ENCODE data around the gene C9orf43.

The C9orf43 gene

GRCh38 chr9:113468716-113469448 is 58.3 kb downstream of the C9orf43 start:
- DNase-seq = no peak

GRCh38 chr9:113471143-113471542 is 60.6 kb downstream of the C9orf43 start:
- no peak for DNase-seq

DNA sequence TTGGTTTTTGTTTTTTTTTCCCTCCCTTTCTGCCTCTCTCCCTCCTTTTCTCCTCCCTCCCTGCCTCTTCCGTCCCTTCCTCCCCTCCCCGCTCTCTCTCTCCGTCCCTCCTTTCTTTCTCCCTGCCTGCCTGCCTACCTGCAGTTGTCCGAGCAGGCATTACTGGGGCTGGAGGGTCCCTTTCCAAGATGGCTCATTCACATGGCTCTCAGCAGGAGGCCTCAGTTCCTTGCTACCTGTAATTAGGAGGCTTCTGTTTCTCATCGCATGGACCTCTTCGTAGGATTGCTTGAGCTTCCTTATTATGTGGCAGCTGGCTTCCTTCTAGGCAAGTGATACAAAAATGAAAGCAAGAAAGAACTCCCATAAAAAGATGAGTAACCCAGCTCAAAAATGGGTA is 61.0 kb downstream of the C9orf43 start:
- DNase-seq = no peak

DNA sequence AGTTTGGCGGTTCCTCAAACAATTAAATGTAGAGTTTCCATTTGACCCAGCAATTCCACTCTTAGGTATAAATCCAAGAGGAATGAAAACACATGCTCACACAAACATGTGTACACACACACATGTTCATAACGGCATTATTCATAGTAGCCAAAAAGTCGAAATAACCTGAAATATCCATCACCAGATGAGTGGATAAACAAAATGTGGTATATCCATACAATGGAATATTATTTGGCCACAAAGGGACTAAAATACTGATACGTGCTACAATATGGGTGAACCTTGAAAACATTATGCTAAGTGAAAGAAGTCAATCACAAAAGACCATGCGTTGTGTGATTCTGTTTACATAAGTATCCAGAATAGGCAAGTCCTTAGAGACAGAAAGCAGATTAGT is 61.7 kb downstream of the C9orf43 start:
- DNase-seq = no peak

GRCh38 chr9:113474360-113475028 is 63.9 kb downstream of the C9orf43 start:
- no peak for DNase-seq

GRCh38 chr9:113475031-113475430 is 64.5 kb downstream of the C9orf43 start:
- no peak for DNase-seq

DNA sequence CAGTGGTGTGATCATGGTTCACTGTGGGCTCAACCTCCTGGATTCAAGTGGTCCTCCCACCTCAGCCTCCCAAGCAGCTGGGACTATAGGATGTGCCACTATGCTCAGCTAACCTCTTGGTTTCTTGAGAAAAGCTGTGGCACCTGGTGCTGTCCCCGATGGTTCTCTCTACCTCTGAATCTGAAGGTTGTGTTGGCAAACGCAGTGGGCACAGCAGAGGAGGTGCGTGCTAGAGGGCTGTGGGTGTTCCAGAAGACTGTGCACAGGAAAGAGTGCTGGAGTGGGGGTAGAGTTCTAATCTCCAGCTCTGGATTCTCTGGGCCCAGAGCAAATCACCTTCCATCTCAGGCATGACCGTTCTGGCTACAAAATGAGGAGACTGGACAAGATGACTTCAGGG is 65.4 kb downstream of the C9orf43 start:
- no peak for DNase-seq

DNA sequence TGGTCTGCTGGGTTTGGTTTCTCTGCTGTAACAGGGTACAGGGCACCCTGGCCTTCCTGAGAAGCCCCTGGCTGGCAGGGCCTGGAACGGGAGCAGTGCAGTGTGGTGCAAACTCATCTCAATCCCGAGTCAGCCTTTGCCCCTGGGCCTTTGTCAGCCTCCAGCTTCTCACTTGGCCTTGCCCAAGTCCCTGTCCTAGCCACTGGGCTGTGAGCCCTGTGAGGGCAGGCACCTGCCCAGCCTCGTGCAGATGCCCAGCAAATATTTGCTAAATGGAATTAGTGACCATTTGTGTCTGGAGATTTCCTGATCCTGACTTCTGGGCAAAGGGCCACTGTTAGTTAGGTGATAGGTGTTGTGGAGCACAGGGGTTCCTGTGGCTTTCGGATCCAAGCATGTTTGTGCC is 66.0 kb downstream of the C9orf43 start:
- DNase-seq = no peak

GRCh38 chr9:113477058-113477457 is 66.5 kb downstream of the C9orf43 start:
- no peak for DNase-seq

GRCh38 chr9:113477661-113478060 is 67.1 kb downstream of the C9orf43 start:
- DNase-seq = no peak

DNA sequence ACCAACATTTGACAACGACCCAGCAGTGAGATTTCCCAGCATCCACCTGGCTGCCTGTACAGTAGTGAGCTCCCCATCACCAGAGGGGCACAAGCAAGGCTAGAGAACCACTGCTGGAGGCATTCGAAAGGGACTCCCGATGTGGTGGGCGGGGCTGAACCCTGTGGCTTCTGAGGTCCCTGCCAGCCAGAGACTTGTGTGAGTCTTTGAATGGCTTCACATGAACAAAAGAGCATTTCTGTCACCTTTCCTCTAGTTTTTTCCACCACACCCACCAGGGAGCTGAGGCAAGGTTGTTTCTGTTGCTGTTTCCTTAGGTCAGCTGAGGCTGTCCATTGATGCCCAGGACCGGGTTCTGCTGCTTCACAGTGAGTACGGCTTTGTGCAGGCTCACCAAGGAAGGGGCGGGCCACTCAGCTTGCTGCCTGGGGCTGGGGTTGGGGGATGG is 68.7 kb downstream of the C9orf43 start:
- no peak for DNase-seq
